GM19372 (cell line): ENCODE results near the gene RABEPK.
"Not testable (repeated sequence)": the region's sequence is repeated elsewhere in the genome, so short reads cannot be mapped to it uniquely, and the experiment has no call there.

Experiments
- ATAC-seq: cut with Tn5 transposase; IDR thresholded peaks from one replicate; pipeline ENCODE4 v1.9.1; 2021; ENCODE audit warnings: mild to moderate bottlenecking, low read depth, moderate library complexity; ENCODE audit not compliant: unreplicated experiment

The RABEPK gene, protein sequence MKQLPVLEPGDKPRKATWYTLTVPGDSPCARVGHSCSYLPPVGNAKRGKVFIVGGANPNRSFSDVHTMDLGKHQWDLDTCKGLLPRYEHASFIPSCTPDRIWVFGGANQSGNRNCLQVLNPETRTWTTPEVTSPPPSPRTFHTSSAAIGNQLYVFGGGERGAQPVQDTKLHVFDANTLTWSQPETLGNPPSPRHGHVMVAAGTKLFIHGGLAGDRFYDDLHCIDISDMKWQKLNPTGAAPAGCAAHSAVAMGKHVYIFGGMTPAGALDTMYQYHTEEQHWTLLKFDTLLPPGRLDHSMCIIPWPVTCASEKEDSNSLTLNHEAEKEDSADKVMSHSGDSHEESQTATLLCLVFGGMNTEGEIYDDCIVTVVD

DNA sequence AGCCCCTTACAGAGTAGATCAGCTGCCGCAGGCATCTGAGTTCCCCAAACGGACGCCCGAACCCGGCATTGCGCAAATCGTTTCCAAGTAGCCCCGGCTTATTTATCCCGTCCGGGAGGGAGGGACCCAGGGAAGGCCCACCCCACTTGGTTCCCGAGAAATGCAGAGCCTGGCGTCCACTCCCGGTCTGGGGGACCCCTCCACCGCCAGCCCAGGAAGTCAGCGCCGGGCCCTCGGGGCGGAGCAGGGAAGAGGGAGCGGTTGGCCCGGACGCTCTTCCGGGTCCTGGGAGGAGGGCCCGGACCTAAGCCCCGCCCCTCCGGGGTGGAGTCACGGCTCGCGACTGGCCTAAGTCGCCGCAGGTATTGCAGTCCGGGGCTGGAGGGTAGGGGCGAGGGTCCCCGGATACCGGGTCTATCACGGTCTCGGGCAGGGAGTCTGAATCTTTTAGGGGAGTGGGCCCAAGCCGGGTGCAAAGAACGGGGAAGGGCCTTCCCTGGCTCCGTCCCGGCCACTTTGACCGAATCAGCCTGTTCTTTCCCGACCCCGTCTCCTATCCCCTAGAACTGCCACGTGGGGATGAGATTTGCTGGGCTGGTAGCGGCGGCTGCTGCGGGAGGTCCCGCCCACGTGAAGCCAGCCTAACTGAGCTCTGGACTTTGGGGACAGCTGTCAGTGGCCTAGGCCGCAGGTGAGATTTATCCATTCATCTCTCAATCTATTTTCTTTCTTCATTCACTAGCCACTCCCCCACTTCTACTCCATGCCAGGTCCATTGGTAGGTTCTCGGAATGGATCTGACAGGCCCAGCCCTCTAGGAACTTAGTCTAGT is at the start of gene RABEPK:
TSS of gene RABEPK (plus strand) at position 327 of the 832 bp plus-strand sequence. CDS start 2,472 bp downstream, outside the sequence.
- ATAC-seq = peak; percentile 96

DNA sequence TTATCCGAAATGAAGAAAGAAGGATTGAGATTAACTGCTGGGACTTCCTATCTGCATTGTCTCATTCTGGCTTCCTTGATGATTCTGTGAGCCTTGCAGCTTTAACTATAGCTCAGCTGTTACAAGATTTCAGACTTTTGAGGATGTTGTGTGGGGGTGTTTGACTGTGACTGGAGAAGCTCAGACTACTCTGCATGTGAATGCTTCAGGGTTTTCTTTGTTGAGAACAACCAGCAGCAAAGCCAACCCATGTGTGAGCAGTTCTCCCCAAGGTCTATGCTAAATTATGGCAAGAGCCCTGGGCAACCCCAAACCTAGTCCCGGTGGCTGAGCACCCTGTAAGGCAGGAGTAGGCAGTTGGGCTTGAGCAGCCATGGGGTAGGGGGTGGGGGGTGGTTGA is 48.6 kb upstream of the RABEPK start:
- ATAC-seq = no peak

DNA sequence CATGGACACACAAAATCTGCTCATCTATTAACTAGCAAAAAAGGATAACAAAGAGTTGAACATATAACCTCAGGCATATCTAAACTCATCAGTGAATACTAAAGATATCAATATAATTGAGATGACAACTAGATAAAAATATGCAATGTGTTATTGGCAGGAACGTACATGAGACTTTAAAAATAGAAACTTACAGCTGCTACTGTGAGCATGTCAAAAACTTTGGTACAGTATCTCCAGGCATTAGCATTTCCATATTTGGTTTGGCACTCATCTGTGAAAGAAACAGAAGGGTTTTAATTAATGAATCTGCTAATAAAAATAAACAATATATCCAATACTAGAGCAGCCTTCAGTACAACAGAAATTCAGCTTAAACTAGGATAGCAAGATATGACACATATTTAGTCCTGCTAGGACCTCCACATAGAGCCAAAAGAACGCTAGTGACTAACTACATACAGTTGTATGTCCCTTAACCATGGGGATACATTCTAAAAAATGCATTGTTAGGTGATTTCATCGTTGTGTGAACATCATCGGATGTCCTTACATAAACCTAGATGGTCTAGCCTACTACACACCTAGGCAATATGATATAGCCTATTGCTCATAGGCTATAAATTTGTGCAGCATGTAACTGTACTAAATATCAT is 46.5 kb upstream of the RABEPK start:
- no peak for ATAC-seq

- ATAC-seq = no peak
Observed at GRCh38 chr9:125156551-125156950, 43.8 kb upstream of the RABEPK start.

GRCh38 chr9:125160750-125161149 is 39.6 kb upstream of the RABEPK start:
- no peak for ATAC-seq

DNA sequence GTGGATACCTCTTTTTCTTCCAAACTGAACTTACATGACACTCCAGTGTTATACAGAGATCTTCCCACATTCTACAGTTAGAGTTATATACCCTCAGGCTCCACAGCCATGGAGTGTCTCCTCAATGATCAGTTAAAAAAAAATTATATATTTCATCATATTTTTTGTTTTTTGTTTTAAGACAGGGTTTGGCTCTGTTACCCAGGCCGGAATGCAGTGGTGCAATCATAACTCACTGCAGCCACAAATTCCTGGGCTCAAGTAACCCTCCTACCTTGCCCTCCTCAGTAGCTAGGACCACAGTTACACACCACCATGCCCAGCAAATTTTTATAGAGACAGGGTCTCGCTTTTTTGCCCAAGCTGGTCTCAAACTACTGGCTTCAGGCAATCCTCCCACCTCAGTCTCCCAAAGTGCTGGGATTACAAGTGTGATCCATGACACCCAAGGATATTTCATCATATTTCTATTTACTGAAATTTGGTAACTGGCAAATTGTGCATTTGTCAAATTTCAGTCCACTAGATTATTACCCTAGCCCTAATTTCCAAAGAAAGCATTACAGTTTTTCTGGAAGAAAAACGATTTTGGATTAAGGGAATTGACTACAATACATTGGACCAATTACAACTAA is 38.9 kb upstream of the RABEPK start:
- ATAC-seq = no peak

- ATAC-seq = not testable (repeated sequence)
Observed at GRCh38 chr9:125162891-125163290, 37.5 kb upstream of the RABEPK start.

DNA sequence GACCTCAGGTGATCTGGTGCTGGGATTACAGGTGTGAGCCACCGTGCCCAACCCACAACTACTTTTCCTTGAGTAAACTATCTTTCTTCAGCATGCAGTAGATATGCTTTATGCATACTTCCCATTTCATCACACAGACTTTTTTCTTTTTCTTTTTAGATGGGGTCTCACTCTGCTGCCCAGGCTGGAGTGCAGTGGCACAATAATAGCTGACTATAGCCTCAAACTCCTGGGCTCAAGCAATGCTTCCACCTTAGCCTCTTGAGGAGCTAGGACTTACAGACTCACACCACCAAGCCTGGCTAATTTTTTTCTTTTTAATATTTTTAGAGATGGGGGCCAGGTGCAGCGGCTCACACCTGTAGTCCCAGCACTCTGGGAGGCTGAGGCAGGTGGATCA is 33.6 kb upstream of the RABEPK start:
- no peak for ATAC-seq

DNA sequence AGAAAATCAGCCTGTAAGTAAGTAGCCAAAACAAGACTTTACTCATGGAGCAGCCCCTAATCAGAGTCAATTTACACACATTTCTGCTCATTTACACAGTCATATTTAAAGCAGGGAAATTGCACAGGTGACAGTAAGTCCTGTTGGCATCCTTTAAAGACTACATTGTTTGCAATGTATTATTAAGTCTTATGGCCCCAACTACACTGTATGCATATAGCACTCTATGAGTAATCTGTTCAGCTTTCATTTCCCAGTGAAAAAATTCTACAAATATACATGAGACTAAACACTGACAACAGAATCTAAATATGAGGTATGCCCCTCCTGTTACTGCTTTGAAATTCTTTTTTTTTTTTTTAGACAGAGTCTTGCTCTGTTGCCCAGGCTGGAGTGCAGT is 30.4 kb upstream of the RABEPK start:
- no peak for ATAC-seq

DNA sequence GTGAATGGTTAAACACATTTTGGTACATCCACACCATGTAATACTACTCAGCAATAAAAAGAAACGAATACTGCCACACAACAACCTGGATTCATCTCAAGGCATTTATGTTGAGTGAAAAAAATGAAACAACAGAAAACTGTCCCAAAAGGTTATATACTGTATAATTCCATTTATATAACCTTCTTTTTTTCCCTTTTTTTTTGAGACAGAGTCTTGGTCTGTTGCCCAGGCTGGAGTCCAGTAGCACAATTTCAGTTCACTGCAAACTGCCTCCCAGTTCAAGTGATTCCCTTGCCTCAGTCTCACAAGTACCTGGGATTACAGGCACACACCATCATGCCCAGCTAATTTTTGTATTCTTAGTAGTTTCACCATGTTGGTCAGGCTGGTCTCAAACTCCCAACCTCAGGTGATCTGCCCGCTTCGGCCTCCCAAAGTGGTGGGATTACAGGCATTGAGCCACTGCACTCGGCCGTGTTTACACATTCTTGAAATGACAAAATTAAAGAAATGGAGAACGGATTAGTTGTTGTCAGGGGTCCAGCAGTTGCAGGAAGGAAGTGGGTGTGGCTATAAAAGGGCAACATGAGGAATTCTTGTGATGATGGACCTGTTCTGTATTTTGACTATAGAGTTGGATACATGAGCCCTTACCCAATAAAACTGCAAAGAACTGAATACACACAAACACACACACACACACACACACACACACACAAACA is 28.1 kb upstream of the RABEPK start:
- ATAC-seq = no peak

- ATAC-seq = no peak
Observed at GRCh38 chr9:125176636-125177035, 23.7 kb upstream of the RABEPK start.

DNA sequence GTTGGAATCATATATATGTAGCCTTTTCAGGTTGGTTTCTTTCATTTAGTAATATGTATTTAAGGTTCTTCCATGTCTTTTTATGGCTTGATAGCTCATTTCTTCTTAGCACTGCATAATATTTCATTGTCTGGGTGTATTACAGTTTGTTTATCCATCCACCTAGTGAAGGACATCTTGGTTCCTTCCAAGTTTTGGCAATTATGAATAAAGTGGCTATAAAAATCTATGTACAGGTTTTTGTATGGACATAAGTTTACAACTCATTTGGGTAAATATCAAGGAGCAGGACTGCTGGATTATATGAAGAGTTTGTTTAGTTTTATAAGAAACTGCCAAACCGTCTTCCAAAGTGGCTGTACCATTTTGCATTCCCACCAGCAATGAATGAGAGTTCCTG is 22.5 kb upstream of the RABEPK start:
- no peak for ATAC-seq

GRCh38 chr9:125179776-125180175 is 20.6 kb upstream of the RABEPK start:
- not testable (repeated sequence) for ATAC-seq

DNA sequence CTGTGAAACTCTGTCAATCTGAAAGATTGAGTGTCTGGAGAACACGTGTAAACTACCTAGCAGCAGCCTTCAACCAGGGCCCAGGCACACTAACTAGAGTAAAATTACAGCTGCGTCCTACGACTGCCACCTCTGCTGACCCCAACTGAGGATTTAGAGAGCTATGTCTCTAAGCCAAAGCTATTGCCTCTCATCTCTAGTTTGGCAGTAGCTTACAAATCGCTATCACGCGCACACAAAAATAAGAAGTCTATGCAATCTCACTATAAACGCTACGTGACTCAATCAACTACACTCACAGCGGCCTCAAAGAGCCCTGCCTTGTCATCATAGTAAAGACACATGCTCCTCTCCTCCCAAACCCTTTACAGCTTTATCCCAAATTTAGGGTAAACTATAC is 19.5 kb upstream of the RABEPK start:
- no peak for ATAC-seq

GRCh38 chr9:125181756-125182155 is 18.6 kb upstream of the RABEPK start:
- not testable (repeated sequence) for ATAC-seq

DNA sequence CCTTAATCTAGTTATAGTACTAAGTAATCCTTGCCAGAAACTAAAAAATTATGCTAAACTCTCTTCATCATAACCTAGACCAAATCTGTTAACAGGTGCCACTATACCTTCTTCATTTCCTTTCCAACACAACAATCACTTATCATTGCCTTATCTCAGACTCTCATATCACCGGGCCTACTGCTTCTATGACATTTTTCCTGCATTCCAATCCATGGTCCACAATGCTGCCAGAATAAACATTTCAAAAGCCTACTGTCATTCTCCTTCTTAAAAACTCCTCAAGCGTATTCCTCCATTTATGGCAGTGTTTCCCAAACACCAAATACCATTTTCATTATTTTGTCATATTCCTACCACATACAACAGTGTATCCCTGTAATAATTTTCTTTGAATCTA is 17.3 kb upstream of the RABEPK start:
- ATAC-seq = no peak

DNA sequence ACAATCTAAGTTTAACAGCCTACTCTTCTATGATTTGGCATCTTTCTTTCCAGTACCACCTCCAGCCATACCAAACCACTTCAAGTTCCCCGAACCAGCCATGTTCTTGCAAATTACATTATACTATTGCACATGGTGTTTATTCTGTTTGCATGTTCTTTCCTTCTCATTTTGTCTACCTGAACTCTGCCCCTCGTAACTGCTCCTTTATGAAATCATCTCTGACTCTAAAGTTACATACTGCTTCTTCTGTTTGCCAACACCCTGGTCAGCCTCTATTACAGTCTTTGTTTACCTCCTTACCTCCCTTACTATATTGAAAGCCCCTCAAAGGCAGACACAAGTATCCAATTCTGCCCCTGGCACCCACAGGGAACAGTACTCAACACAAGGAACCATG is 16.8 kb upstream of the RABEPK start:
- no peak for ATAC-seq

- no peak for ATAC-seq
Observed at GRCh38 chr9:125189011-125189360, 11.4 kb upstream of the RABEPK start.

DNA sequence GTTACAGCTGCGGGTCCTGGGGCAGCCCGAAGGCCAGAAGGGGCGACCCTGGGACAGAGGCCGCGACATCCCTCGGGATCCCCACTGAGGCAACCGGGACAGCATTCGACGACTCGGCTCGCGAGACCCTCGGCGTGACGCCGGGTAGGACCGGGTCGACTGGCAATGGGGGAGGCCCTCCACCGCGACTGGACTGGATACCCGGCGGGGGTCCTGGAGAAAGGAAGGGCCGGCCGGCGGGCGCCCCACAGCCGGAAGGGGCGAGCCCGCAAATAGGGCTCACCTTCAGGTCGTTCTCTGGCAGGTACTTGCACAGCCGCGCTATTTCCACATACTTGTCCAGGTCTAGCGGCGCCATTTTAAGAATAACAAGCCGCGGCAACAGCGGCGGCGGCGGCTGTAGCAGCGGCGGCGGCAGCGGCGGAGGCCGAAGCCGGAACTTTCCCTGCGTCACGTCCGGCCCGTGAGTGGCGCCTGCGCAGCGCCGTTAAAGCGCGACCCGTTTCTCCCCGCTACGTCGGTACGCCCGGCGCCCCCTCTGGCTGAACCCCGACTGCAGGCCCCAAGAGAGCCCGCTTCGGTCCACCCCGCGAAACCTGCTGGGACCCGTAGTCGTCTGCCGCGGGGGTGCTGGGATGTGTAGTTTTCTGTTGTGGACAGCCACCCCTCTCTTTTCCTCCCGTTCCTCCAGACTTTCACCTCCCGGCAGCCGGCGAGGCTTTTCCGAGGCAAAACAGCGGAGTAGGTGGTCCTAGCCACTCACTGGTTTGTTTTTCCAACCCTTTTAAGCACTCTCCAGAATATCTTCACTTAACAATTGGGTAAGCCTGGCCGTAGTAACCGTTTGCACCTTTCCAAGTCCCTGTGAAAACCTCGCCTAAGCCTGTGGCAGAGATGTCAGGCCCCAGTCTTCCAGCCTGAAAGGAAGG is 10.7 kb upstream of the RABEPK start, which contains the start of gene PPP6C:
TSS of gene PPP6C (minus strand) at position 443 of the 929 bp plus-strand sequence. CDS start at position 358, 85 bp downstream.
- peak; percentile 97 for ATAC-seq
